ENCODE measurements around the gene AHCYL2.

Gene AHCYL2

GRCh38 chr7:129393255-129393654 lies 168.4 kb downstream of the AHCYL2 start:
- TF ChIP-seq FOXP2 (optimal IDR thresholded peaks at IDR 0.05; ENCODE audit: borderline replicate concordance, extremely low read depth, extremely low read length, insufficient read depth) (no peak), SIN3A (IDR thresholded peaks at IDR 0.05; ENCODE audit: borderline replicate concordance, insufficient read depth, low read length) (no peak), POLR2AphosphoS5 (IDR thresholded peaks at IDR 0.05; ENCODE audit: low read depth, low read length) (no peak), TAF1 (IDR thresholded peaks at IDR 0.05; ENCODE audit: borderline replicate concordance, insufficient read depth, low read length) (no peak), REST (IDR thresholded peaks at IDR 0.05; ENCODE audit: insufficient read depth in 1 of 2, low read depth in 2 of 2, low read length in 2 of 2) (no peak)

GRCh38 chr7:129394101-129394500 lies 169.3 kb downstream of the AHCYL2 start:
- no peak for TF ChIP-seq POLR2AphosphoS5 (IDR thresholded peaks at IDR 0.05; ENCODE audit: low read depth, low read length)
- TF ChIP-seq REST (IDR thresholded peaks at IDR 0.05; ENCODE audit: insufficient read depth in 1 of 2, low read depth in 2 of 2, low read length in 2 of 2): no peak
- TF ChIP-seq FOXP2 (optimal IDR thresholded peaks at IDR 0.05; ENCODE audit: borderline replicate concordance, extremely low read depth, extremely low read length, insufficient read depth): no peak
- TF ChIP-seq SIN3A (IDR thresholded peaks at IDR 0.05; ENCODE audit: borderline replicate concordance, insufficient read depth, low read length): no peak
- no peak for TF ChIP-seq TAF1 (IDR thresholded peaks at IDR 0.05; ENCODE audit: borderline replicate concordance, insufficient read depth, low read length)

GRCh38 chr7:129394982-129395914 lies 170.4 kb downstream of the AHCYL2 start:
- TF ChIP-seq FOXP2 (optimal IDR thresholded peaks at IDR 0.05; ENCODE audit: borderline replicate concordance, extremely low read depth, extremely low read length, insufficient read depth): no peak
- no peak for TF ChIP-seq SIN3A (IDR thresholded peaks at IDR 0.05; ENCODE audit: borderline replicate concordance, insufficient read depth, low read length)
- TF ChIP-seq REST (IDR thresholded peaks at IDR 0.05; ENCODE audit: insufficient read depth in 1 of 2, low read depth in 2 of 2, low read length in 2 of 2): no peak
- TF ChIP-seq POLR2AphosphoS5 (IDR thresholded peaks at IDR 0.05; ENCODE audit: low read depth, low read length): no peak
- no peak for TF ChIP-seq TAF1 (IDR thresholded peaks at IDR 0.05; ENCODE audit: borderline replicate concordance, insufficient read depth, low read length)

GRCh38 chr7:129401228-129401966 lies 176.6 kb downstream of the AHCYL2 start:
- TF ChIP-seq TAF1 (IDR thresholded peaks at IDR 0.05; ENCODE audit: borderline replicate concordance, insufficient read depth, low read length) (no peak), SIN3A (IDR thresholded peaks at IDR 0.05; ENCODE audit: borderline replicate concordance, insufficient read depth, low read length) (no peak), REST (IDR thresholded peaks at IDR 0.05; ENCODE audit: insufficient read depth in 1 of 2, low read depth in 2 of 2, low read length in 2 of 2) (no peak), POLR2AphosphoS5 (IDR thresholded peaks at IDR 0.05; ENCODE audit: low read depth, low read length) (no peak)

All from PFSK-1 (cell line).